PFSK-1 (cell line): ENCODE data around the gene COL1A2.

ENCODE experiments used
- POLR2AphosphoS5 ChIP-seq: IDR thresholded peaks from 2 replicates; pipeline ENCODE4 v1.6.1; 2012; ENCODE audit warnings: low read depth, mild to moderate bottlenecking, control low read depth, low read length, moderate library complexity
- SIN3A ChIP-seq: IDR thresholded peaks from 2 replicates; pipeline ENCODE4 v1.6.1; 2012; ENCODE audit warnings: mild to moderate bottlenecking, low read length, moderate library complexity, borderline replicate concordance; ENCODE audit not compliant: insufficient read depth
- TAF1 ChIP-seq: IDR thresholded peaks from 2 replicates; pipeline ENCODE4 v1.6.1; 2012; ENCODE audit warnings: low read length, control low read depth, borderline replicate concordance; ENCODE audit not compliant: insufficient read depth
- TF ChIP-seq, protein P1 (sequence below), 2 experiments: IDR thresholded peaks; 2 replicates each; pipeline versions ENCODE4 v1.6.1 to v1.8.0; 2011 to 2012; ENCODE audit warnings: low read depth in 2 of 2, low read length in 2 of 2, control low read depth in 1 of 2, inconsistent platforms in 1 of 2, mild to moderate bottlenecking in 1 of 2, moderate library complexity in 1 of 2; ENCODE audit not compliant: insufficient read depth in 1 of 2

GRCh38 chr7:94422136-94422535 is 27.4 kb downstream of the COL1A2 start:
- TF ChIP-seq POLR2AphosphoS5 (no peak), TAF1 (no peak), SIN3A (no peak)
- TF ChIP-seq, protein P1, sequence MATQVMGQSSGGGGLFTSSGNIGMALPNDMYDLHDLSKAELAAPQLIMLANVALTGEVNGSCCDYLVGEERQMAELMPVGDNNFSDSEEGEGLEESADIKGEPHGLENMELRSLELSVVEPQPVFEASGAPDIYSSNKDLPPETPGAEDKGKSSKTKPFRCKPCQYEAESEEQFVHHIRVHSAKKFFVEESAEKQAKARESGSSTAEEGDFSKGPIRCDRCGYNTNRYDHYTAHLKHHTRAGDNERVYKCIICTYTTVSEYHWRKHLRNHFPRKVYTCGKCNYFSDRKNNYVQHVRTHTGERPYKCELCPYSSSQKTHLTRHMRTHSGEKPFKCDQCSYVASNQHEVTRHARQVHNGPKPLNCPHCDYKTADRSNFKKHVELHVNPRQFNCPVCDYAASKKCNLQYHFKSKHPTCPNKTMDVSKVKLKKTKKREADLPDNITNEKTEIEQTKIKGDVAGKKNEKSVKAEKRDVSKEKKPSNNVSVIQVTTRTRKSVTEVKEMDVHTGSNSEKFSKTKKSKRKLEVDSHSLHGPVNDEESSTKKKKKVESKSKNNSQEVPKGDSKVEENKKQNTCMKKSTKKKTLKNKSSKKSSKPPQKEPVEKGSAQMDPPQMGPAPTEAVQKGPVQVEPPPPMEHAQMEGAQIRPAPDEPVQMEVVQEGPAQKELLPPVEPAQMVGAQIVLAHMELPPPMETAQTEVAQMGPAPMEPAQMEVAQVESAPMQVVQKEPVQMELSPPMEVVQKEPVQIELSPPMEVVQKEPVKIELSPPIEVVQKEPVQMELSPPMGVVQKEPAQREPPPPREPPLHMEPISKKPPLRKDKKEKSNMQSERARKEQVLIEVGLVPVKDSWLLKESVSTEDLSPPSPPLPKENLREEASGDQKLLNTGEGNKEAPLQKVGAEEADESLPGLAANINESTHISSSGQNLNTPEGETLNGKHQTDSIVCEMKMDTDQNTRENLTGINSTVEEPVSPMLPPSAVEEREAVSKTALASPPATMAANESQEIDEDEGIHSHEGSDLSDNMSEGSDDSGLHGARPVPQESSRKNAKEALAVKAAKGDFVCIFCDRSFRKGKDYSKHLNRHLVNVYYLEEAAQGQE (IDR thresholded peaks at IDR 0.05; ENCODE audit: insufficient read depth in 1 of 2, low read depth in 2 of 2, low read length in 2 of 2) = no peak
